SK-N-MC (cell line): ENCODE data around the gene ROPN1L.
A peak's percentile ranks its signal among the peaks of the same experiment; 100 is the strongest.

Source experiments
- DNase-seq: peaks from one replicate; pipeline ENCODE4 v3.0.0-alpha.2; 2011; ENCODE audit warnings: low read depth, low spot score
- H3K27ac ChIP-seq: fragments of 200-600 bp; sonication (generic); 2 replicates; pipeline ENCODE4 v1.5.1; 2016; ENCODE audit warnings: mixed run types
- H3K36me3 ChIP-seq: fragments of 200-600 bp; sonication (generic); 2 replicates; pipeline ENCODE4 v1.6.1; 2017; ENCODE audit warnings: antibody characterized with exemption, low read length, mixed read lengths; ENCODE audit not compliant: insufficient read depth
- H3K4me3 ChIP-seq: fragments of 200-600 bp; sonication (generic); 2 replicates; pipeline ENCODE4 v1.5.1; 2016
- H3K9ac ChIP-seq: fragments of 200-600 bp; sonication (generic); 2 replicates; pipeline ENCODE4 v1.8.0; 2017; ENCODE audit warnings: mixed run types, mixed read lengths; ENCODE audit not compliant: insufficient read length
- H3K9me3 ChIP-seq: fragments of 200-600 bp; sonication (generic); 2 replicates; pipeline ENCODE4 v1.6.1; 2017; ENCODE audit warnings: low read depth, mild to moderate bottlenecking, antibody characterized with exemption, low read length, moderate library complexity, mixed read lengths
- EZH2 ChIP-seq: fragments of 200-600 bp; sonication (generic); IDR thresholded peaks from one replicate; pipeline ENCODE4 v1.6.1; 2017; ENCODE audit warnings: antibody characterized with exemption
- FOXP2 ChIP-seq: optimal IDR thresholded peaks from 2 replicates; pipeline ENCODE3; 2011; ENCODE audit warnings: mild to moderate bottlenecking, moderate library complexity; ENCODE audit not compliant: insufficient read depth; ENCODE audit errors: extremely low read length, control extremely low read depth
- POLR2AphosphoS5 ChIP-seq: IDR thresholded peaks from 2 replicates; pipeline ENCODE4 v1.6.1; 2012; ENCODE audit warnings: mild to moderate bottlenecking, low read depth, low read length, borderline replicate concordance

ROPN1L gene

GRCh38 chr5:10451137-10451824, 9.6 kb downstream of the ROPN1L start:
- Histone ChIP-seq H3K9ac (no peak overlapping the region), H3K9me3 (no peaks in the 10 kb centered on the region), H3K27ac (no peak overlapping the region), H3K4me3 (no peak overlapping the region), H3K36me3 (no peaks in the 10 kb centered on the region)
- TF ChIP-seq POLR2AphosphoS5 (no peak), FOXP2 (no peak), EZH2 (no peak)
- DNase-seq: no peak

DNA sequence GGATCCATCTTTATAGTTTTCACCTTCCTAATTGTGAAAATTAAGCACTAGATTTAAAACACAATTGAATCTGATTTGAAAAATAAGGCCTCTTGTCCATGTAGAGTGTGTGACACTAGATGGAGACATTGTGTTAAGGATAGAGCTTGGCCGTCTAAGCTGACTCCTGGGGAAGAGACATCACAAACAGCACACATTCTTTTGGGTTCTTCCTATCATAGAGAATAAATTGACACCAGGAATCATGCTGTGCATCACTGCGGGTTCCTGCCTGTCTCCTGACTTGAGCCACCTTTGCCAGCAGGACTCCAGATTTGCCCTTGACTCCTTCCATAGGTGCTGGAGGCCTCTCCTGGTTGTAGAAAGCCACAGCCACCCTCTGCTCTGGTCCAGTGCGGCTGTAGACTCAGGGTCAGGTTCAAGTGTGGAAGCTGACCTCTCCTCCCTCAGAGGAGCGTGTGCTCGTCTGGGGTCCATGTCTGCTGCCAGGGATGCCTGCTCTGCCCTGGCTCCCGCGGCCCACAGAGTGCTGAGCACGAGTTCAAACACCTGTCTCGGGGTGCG, 11.2 kb downstream of the ROPN1L start:
- DNase-seq: peak; percentile 81
- H3K36me3 ChIP-seq: no peaks in the 10 kb centered on the region
- no peak overlapping the region for H3K27ac ChIP-seq
- H3K9ac ChIP-seq: no peak overlapping the region
- H3K9me3 ChIP-seq: no peaks in the 10 kb centered on the region
- no peak overlapping the region for H3K4me3 ChIP-seq
- no peak for TF ChIP-seq POLR2AphosphoS5
- no peak for TF ChIP-seq EZH2
- TF ChIP-seq FOXP2: no peak

- H3K27ac ChIP-seq: no peak overlapping the region
- TF ChIP-seq FOXP2: no peak
- TF ChIP-seq POLR2AphosphoS5: no peak
- no peak for TF ChIP-seq EZH2
- DNase-seq: no peak
- H3K36me3 ChIP-seq: no peaks in the 10 kb centered on the region
- no peak overlapping the region for H3K4me3 ChIP-seq
- no peaks in the 10 kb centered on the region for H3K9me3 ChIP-seq
- no peak overlapping the region for H3K9ac ChIP-seq
Measured at GRCh38 chr5:10453545-10453944, 11.9 kb downstream of the ROPN1L start.

DNA sequence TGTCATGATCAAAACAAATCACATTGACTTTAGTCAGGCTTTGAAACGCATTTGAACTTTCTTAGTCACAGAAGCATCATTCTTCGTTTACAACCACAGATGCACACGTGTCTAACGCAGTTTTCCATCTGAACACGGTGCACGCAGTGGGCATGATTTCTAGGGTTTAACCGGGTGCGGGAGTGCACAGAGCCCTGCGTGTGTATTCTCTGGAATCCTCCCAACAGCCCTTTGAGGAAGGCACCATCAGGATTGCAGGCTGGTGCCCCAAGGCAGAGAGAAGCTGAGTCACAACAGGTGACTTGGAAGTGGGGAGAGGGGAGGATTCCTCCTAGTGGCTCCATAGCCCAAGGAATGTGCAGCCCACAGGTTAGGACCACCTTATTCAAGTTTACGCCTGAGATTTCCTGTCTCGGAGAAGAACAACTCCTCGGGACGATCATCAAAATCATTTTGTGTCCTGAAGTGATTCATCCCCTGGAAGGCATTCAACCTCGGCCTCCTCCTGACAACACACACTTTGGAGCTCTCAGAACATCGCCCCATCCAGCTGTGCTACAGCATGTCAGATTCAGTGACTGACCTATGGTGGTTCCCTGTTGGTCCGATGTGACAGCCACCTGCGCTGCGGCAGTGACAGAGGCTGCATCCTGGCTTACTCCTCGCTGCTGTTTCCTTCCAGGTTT, 13.1 kb downstream of the ROPN1L start:
- Histone ChIP-seq H3K9me3 (no peaks in the 10 kb centered on the region), H3K4me3 (no peak overlapping the region), H3K9ac (no peak overlapping the region), H3K36me3 (no peaks in the 10 kb centered on the region), H3K27ac (no peak overlapping the region)
- no peak for DNase-seq
- TF ChIP-seq FOXP2 (no peak), POLR2AphosphoS5 (no peak), EZH2 (no peak)

DNA sequence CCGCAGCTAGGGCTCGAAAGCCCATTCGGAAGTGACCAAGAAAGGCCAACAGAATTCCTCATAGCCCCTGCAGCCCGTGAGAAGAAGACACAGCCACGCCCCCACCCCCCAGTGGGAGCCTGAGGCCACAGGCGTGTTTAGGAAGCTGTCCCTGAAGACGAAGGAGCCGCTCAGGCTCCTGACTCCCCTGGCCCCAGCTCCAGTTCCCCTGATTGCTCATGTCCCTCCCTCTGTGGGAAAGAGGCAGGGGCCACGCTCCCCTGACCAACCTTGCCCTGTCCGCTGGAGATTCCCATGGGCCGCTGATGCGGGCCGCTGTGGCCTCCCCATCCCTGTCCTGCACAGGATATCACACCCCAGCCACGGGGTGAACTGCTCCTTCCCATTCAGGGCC, 13.6 kb downstream of the ROPN1L start:
- TF ChIP-seq FOXP2 (no peak), POLR2AphosphoS5 (no peak), EZH2 (no peak)
- no peak overlapping the region for H3K27ac ChIP-seq
- no peaks in the 10 kb centered on the region for H3K36me3 ChIP-seq
- H3K9ac ChIP-seq: peak overlapping the region; percentile 33
- no peak for DNase-seq
- no peak overlapping the region for H3K4me3 ChIP-seq
- H3K9me3 ChIP-seq: no peaks in the 10 kb centered on the region

- no peak for TF ChIP-seq FOXP2
- TF ChIP-seq EZH2: no peak
- TF ChIP-seq POLR2AphosphoS5: no peak
- no peak overlapping the region for H3K9ac ChIP-seq
- H3K4me3 ChIP-seq: no peak overlapping the region
- no peaks in the 10 kb centered on the region for H3K9me3 ChIP-seq
- no peak for DNase-seq
- H3K36me3 ChIP-seq: no peaks in the 10 kb centered on the region
- no peak overlapping the region for H3K27ac ChIP-seq
Measured at GRCh38 chr5:10456583-10457420, 15.1 kb downstream of the ROPN1L start.

GRCh38 chr5:10457682-10458574, 16.2 kb downstream of the ROPN1L start:
- no peaks in the 10 kb centered on the region for H3K9me3 ChIP-seq
- no peak overlapping the region for H3K4me3 ChIP-seq
- TF ChIP-seq EZH2: no peak
- TF ChIP-seq FOXP2: no peak
- TF ChIP-seq POLR2AphosphoS5: no peak
- H3K36me3 ChIP-seq: no peaks in the 10 kb centered on the region
- no peak overlapping the region for H3K9ac ChIP-seq
- no peak for DNase-seq
- no peak overlapping the region for H3K27ac ChIP-seq
